ENCODE results near the gene ARGFX.

ARGFX gene

DNA sequence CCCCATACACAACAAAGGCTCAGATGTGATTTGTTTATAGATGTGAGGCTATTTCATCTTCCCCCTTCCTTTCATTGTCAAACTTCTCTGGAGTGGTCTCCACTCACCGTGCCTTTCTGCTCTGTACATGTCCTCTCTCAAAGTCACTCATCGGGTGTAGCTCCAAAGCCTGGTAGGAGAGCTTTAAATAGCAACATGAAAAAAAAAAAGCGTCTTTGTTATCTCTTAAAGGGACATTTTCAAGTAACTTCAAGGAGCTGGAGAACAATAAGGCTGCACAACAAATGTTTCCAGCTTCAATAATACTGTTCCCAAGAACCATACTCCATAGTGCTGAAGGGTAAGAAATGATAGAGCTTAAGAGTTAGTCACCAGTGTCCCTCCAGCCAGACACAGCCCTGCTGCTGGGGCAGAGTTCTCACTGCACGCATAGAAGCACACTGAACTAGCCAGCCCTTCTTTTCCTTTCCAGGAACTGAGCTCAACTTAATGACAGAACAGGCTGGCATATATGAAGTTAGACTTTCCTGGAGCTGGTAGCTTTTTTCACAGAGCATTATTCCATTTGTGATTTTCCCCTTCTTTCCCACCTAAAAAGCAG lies 33.6 kb downstream of the ARGFX start:
- no peak for FAIRE-seq

DNA sequence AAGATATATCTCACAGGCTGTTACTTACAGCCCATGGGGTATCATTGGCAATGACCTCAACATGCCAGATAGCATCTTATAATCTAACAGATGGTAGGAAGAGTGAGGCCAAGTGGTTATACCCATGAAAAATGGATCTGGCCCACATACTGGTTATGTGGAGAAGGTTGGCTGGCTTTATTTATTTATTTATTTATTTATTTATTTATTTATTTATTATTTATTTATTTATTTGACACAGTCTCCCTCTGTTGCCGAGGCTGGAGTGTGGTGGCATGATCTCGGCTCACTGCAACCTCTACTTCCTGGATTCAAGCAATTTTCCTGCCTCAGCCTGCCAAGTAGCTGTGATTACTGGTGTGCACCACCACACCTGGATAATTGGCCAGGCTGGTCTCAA lies 37.0 kb downstream of the ARGFX start:
- no peak for FAIRE-seq

DNA sequence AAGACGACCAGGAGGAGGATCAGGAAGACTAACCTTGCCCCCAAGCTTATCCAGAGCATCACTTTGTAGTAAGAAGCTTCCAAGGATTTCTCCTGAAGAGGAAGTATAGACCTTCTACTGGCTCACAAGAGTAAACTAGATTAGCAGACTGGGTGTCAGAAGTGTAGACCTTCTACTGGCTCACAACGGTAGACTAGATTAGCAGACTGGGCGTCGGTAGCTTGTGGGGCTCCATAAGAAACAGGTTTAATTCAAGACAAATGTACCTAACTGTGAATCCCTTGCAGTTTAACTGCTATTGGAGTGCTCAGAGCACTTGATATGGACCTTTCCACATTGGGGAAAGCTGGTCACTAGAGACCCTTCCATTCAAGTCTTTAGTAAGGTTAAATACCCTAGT lies 38.4 kb downstream of the ARGFX start:
- no peak for FAIRE-seq

Measured in endometrium (tissue), 2 donors.